ENCODE measurements around the gene LDHD.

The LDHD gene

DNA sequence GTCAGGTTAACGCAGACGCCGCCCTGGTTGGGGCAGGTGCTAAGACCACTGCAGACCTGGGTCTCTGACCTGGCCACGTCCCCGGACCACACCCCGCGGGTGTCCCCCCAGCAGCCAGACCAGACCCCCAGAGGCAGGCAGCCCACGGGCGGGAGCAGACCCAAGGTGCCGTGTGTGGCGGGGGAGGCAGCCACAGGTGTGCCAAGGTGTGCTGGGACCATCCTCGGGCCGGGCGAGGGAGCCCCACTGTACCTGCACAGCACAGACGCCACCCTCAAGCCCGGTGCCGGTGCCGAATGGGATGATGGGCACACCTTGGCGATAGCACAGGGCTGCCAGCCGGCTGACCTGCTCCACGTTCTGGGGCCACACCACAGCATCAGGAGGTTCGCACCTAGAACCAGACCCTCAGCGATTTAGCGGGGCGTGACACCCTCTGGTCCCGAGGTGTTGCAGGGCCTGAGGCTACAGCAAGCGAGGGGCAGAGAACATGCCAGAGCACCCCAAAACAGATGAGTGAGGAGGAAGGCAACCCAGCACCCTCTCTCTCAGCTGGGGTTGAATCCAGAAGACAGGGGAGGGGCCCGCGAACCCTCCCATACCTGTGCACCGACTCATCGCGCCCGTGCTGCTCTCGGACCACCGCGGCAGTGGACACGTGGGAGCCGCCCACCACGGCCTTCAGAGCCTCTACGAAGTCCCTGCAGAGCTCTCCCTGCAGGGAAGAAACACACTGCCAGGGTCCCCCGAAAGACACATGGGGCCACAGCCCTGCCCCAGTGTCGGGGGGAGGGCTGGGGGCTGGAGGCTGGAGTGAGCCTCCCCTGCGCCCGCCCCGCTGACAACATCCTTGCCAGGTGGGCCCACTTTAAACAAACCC is 1.4 kb downstream of the LDHD start:
- H3K27ac ChIP-seq = no peak overlapping the region
- DNase-seq (ENCODE audit: low read depth, low spot score) = no peak

DNA sequence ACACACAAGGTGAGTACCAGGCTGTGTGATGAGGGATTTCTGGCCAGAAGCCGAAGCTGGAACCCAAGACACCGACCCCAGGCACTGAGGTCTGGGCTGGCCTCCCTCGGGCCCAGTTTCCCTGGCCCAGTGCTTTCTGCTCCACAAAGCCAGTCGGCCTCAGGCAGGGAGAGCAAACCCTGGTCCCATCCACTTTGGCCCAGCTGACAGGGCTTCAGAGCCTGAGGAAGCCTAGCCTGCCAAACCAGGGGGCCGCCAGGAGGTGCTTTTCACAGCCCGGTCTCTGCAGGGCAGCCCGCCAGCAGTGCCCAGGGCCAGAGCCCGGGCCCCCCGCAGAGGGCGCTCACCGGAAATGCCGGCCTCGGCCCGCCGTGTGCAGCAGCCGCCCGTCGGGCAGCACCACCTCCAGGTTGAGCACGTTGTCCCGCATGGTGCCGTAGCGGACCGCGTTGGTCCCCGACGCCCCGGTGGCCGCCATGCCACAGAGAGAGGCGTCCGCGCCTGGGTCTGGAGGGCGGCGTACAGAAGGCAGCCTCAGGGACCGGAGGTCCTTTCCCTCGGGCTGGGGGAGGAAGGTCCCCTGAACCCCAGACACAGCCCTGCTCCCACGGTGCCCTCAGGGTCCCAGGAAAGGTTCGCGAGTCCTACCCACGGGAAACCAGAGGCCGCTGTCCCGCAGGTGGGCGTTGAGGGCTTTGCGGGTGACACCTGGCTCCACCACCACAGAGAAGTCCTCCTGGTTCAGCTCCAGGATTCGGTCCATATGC is 2.2 kb downstream of the LDHD start:
- H3K27ac ChIP-seq = no peak overlapping the region
- DNase-seq (ENCODE audit: low read depth, low spot score) = no peak

DNA sequence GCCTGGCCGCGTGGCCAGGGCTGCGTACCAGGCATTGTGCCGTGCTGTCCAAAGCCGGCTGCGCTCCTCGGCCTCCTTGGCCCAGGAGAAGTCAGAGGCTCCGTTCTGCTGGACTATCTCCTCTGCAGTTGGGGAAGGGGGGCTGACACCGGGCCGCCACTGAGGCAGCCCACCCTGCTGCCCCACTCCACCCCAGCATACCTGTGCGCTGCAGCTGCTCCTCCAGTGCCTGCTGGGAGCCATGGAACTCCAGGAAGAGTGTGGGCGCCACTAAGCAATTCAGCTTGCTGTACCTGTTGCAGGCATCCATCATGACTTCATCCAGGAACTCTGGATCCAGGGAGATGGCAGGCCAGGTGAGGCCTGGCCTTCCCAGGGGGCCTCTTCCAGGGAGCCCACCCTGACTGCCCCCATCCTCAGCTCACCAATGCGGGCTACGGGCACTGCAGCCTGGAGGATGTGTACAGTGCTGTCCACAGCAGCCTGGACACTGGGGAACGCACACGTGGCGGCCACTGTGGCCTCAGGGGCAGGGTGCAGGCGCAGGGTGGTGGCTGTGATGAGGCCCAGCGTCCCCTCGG is 2.9 kb downstream of the LDHD start:
- no peak for DNase-seq (ENCODE audit: low read depth, low spot score)
- H3K27ac ChIP-seq = no peak overlapping the region

DNA sequence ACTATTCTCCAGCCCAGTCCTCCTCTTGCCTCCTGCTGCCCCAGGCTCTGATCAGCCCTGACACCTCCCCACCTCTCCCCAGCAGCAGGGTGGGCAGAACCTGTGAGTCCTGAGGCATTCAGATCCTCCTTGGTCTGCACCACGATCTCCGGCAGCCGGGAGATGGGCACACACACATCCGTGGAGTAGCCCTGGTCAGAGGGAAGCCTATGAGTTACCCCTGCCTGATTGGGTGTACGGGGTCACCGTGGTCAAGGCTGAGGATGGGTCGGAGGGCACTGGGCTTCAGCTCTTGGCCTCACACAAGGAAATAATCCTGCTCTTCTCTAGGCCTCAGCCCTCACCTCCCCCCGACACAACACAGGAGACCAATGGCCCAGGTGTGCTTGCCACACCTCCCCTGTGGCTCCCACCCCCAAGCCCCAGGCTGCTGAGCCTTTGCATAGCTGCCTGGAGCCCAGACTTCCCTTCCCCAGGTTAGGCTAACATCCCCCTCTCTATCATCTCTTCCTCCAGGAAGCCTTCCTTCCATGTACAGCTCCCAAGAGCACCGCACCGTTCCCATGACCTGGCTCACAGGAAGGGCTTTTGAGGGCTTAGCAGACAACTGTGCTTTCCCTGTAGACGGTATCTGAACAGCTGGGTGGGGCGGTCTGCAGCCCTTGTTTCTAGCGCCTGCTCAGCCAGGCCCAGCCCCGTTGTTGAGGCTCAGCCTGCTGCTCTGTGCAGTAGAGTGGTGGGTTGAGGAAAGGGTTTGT is 3.7 kb downstream of the LDHD start:
- DNase-seq (ENCODE audit: low read depth, low spot score) = no peak
- no peak overlapping the region for H3K27ac ChIP-seq

DNA sequence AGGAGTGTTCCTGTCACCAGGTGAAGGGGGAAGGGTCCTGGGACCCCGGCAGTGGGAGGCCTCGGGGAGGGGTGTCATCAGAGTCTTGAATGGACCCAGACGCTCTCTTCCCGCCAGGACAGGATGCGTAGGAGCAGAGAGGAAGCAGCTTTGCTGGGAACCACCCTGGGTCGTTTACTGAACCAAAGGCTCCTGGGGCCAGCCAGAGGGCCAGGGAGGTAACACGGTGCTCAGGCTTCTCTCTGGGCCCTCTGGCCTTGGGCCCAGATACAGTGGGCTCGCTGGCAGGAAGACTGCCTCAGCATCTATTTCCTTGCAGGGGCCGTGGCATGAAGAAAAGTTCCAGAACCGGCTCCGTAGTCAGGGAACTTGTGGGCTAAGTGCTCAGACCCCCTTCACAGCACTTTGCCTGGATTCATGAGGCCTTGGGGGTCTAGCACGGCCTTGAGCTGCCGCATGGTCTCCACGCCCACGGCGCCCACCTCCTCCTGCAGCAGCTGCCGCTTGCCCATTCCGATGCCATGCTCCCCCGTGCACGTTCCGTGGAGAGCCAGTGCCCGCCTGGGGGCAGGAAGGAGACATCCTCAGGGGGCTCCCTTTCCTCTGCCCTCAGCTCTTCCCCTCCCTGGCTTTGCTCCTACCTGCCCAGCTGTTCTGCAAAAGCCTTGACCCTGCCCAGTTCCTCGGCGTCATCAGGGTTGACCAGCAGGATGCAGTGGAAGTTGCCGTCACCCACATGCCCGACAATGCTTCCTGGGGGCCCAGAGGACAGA is 4.4 kb downstream of the LDHD start:
- no peak for DNase-seq (ENCODE audit: low read depth, low spot score)
- no peak overlapping the region for H3K27ac ChIP-seq

DNA sequence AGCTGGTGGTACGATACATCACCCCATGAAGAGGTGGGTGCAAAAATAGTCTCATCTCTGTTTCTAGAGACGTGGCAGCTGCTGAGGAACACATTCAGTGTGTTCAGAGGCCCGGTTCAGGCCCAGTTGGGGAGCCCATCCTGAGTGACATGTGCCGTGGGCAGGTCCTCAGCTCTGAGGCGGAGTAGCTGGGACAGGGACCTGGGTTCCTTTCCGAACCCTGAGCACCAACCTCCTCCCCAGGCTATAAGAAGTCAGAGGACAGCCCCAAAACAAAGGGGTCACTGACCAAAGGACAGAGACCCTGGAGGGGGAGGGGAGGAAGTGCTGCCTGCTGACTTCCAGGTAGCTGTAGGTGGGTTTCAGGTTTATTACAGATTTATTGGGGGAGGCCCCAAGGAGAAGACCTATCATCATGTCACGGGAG is 5.1 kb downstream of the LDHD start:
- no peak overlapping the region for H3K27ac ChIP-seq
- DNase-seq (ENCODE audit: low read depth, low spot score) = no peak

DNA sequence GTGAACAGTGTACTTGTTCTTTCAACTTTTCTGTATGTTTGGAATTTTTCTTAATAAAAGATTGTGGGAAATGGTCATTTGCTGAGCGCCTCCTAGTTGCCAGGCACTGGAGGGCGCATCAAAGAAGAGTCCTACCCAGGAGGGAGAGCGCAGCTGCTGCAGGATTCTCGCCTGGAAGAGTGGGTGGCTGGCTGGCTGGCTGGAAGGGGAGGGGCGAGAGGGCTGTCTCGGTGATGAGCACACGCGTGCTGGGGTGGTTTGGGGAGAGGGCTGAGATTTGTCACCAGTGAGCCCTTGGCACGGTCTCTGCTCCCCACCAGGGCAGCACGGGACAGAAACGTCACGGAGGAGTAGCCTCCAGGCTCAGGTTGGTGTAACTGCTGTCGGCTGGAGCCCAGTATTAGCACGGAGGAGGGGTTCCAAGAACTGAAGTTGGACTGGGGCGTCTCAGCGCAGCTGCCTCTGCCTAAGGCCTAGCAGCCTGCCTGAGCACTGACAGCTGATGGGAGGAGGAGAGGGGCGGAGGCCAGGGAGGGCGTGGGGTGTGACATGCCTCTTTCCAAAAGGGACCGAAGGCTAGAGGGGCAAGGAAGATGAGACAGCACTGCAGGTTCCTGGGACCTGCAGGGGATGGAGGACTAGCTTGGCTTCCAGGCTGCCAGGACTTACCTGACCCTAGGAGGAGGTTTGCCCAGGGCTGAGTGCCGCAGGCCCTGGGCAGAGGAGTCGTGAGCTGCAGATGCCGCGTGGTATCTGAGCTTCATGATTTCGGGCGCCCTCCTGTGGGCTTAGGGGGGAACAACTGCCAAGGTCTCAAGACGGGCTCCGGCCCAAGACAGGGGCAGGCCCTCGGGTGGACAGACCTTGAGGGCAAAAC is 5.7 kb downstream of the LDHD start:
- DNase-seq (ENCODE audit: low read depth, low spot score) = no peak
- H3K27ac ChIP-seq = peak overlapping the region; percentile 80

DNA sequence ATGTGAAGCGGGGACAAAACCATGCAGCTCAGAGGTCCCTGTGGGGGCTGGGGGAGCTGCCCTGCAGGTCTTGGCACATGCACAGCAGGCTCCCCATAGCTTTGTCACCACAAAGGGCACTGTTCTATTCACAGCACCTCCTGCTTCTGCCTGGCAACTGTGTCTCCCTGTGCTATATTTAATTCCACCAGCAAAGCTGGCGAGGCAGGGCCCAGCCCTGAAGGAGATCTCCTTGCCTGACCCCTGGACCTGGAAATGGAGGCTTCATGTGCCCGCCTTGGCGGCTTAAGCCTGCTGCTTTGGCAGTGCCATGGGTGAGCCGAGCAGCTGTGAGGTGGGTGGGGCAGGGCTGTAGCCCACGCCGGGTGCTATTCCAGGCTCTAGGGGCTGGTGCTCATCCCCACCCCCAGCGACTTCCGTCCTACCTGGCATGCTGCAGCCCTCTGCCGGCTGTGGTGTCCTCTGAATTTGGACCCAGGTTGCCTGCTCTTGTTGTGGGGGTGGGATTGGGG is 6.8 kb downstream of the LDHD start:
- no peak for DNase-seq (ENCODE audit: low read depth, low spot score)
- H3K27ac ChIP-seq = peak overlapping the region; percentile 80

DNA sequence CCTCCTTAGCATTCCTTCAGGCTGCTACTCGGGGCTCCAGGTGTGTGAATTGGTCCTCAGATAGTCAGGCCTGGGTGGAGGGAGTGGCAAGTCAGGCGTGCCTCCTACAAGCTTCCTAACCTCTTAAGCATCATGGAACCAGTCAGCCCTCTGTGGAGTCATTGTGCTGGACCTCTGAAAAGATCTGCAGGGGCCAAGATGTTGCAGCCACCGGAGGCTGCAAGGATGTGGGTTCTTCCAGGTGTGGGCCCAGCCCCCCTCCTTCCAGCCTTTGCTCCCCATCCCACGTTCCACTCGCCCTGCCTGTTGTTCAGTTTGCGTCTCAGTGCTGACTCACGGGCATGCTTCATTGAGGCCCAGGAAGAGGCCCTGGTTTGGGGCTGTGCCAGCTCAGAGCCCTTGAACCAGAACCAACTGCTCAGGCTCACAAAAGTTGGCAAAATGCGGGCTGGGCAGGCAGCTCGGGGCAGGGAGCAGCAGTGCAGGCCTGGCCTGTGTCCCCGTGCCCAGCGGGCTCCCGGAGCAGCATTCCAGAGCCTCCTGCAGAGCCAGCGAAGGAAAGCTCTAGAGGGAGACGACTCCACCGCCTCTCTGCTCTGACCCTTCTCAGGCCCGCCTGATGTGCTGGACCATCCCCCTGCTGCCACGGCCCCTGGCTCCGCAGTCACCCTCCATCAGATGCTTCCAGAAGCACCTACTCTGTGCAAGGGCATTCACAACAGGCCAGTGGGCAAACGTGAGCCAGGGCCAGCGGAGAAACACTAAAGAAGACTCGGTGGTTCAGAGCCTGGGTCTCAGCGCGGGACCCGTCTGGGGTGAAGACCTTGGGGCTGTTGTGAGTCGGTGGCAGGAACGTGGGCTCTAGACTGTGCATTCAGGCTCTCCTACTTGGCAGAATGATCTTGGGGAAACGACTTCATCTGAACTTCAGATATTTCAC is 7.5 kb downstream of the LDHD start:
- peak; percentile 90 for DNase-seq (ENCODE audit: low read depth, low spot score)
- peak overlapping the region; percentile 80 for H3K27ac ChIP-seq

DNA sequence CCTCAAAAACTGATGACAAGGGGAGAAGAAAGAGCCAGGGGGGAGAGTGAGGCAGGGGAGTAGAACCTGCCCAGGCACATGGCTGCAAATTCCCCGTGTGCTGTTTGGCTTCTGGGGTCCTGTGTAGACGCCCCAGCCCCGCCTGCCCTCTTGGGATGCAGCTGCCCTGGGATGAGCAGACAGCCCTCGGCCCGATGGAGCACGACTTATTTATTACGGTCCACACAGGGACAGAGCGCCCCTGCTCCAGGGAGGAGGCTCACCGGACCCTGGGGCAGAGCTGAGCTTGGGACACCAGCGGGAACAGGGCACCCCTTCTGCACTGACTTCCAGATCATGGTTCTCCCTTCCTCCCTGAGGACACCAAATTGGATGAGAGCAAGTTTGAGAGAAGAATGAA is 9.1 kb downstream of the LDHD start:
- H3K27ac ChIP-seq = no peak overlapping the region
- DNase-seq (ENCODE audit: low read depth, low spot score) = no peak

DNA sequence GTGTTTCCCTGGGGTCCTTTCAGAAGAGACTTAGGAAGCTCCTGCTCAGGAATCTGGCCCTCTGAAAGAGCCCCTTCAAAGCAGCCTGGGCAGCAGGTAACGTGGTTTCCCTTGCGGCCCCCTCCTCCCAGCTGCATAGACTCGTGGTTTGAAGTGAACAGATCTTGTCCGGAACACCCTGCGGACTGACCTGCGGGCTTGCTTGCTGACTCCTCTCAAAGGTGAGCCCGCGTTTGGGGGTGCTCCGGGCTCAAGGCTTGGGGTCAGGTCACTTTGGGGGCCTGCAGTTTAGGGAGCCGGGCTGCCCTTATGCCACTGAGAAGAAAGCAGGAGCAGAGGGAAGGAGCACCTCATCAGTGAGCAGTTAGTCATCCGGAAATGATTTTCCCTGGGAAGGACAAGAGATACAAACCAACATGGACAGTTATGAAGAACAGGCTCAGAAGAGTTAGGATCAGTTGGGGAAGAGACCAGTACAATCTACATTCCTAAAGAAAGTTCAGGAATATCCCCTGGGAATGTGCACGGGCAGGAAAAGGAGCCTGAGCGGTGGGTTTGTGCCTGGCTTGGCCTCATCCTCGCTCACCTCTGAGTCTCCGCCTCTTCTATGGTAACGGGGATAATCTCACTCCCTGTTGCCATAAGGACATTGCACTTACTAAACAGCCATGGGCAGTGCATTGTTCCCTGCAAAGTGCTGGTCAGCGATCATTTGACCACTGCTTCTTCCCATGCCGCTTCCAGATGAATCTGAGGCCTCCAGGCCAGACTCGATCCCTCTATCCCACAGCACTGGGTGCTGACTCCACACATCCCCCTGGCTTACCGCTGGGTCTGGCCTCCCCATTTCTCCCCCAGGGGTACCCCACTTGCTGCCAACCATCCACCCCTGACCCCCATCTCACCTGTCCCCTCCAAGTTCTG is 10.0 kb downstream of the LDHD start:
- DNase-seq (ENCODE audit: low read depth, low spot score) = no peak

DNA sequence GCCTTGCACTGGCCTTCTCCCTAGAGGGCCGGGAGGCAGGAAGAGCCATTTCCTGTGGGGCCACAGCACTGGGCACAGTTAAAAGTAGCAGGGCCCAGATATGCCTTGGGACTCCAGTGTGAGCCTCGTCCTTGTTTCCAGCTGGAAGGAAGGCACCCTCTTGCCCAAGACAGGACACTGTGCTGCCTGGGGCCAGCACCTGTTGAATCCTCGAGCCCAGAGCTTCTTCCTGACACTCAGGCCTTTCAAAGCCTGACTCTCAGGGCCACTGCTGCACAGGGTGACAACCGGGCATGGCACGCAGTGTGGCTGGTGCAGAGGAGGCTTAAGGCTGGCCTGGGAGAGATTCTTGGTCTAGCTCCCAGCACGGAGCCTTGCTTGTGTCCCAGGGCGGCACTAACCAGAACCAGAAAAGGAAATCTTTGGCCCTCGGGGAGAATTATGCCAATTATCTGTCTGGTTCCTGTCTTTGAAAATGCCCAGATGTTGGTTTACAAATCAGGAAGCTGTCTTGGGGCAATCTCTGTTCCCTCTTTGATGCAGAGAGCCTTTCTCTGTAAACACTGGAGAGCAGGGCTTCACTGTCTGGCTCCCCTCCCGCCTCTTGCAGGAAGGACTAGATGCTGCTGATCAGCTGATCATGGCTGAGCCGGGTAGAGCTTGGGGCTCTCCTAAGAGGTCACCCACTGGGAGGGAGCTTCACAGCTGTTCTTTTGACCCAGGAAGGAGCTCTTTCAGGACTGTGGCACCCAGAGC is 11.1 kb downstream of the LDHD start:
- DNase-seq (ENCODE audit: low read depth, low spot score) = no peak
- no peak overlapping the region for H3K27ac ChIP-seq

More for the DNA sequence above, 10.0 kb downstream of the LDHD start:
- H3K27ac ChIP-seq = no peak overlapping the region

DNA sequence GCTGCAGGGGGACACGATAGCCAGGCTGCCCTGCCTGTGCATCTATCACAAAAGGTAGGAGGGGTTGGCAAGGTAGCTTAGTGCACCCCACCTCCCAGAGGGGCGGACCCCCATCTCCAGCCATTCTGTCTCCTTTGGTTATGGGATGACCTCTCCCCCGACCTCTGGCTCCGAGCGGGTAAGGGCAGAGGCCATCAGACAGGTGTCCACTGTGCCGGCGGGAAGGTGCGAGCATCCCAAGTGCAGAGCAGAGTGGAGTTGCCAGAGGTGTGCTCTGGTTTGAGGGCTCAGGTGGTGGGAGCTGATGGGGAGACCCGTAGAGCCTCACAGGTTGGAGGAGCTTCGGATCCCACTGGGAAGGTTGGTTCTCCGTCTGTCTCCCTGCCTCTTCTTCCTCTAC is 11.7 kb downstream of the LDHD start:
- DNase-seq (ENCODE audit: low read depth, low spot score) = no peak
- no peak overlapping the region for H3K27ac ChIP-seq

DNA sequence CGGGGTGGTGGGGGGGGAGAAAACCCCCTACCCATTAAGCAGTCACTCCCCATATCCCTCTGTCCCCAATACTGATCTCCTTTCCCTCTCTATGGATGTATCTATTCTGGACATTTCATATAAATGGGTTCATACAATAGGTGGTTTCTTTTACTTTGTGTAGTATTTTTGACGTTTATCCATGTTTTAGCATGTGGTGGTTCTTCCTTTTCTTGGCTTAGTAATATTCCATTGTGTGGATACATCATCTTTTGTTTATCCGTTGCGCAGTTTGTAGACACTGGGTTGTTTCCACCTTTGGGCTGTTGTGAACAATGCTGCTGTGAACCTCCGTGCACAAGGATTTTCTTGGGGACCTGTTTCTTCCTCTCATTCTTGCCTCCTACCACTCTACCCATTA is 12.6 kb downstream of the LDHD start:
- H3K27ac ChIP-seq = no peak overlapping the region
- no peak for DNase-seq (ENCODE audit: low read depth, low spot score)

DNA sequence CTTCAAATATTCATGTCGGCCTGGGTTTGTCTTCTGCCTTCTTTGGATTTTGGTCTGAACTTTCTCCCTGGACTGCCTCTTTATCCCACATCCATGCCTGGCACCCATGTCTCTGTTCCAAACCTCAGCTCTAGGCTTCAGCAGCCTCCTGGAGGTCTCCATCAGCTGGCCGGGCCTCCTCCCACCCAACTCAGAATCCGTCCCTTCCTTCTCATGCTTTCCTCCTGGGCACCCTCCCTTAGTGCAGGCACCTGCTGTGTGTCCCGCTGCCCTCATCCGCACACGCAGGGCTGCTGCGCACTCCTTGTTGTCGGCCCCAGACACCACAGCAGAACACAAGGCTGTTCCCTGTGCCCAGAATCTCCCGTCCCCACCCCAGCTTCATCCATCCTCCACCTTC is 14.0 kb downstream of the LDHD start:
- DNase-seq (ENCODE audit: low read depth, low spot score) = no peak
- no peak overlapping the region for H3K27ac ChIP-seq

DNA sequence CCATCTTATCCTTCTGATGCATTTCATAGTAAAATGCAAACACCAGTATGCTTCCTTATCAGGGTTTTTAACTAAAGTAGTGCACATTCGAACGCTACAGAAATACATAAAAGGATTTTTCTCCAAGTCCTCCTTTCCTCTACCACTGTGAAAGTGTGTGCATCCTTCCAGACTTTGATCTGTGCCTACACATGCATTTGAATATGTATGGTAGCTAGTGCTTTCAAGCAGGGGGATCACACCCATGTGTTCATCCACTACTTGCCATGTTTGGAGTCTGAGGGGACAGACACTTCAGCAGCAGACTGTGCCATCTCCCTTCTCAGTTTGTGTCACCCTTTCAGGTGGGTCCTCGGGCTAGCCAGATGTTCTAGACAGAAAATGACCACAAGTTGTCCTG is 14.9 kb downstream of the LDHD start:
- no peak for DNase-seq (ENCODE audit: low read depth, low spot score)
- H3K27ac ChIP-seq = no peak overlapping the region
